K562 (cell line): ENCODE results near the gene THAP6. TPM values are rescaled to one million over a fixed set of nuclear protein-coding genes. Genes with fewer than 3 reads are reported as not detected.

Experiments
- ATAC-seq: fragments of 200-7000 bp; cut with Tn5 transposase; 3 replicates; pipeline ENCODE4 v1.9.1; 2020; ENCODE audit warnings: moderate library complexity
- BruUV-seq: library from RNA; stranded (reverse); fragments of 400-500 nt; replicated peaks from 2 replicates; lab custom pipeline; 2021; lab: Mats Ljungman, UMichigan
- CTCF ChIA-PET: fragments of 300-600 bp; formaldehyde crosslinking; extraction: SDS; loops from one replicate; lab custom pipeline; 2021; ENCODE audit warnings: low intra/inter-chr PET ratio; lab: Yijun Ruan, JAX
- POLR2A ChIA-PET: fragments of 300-600, 350-650 bp; sonication (Branson Sonifier 250); formaldehyde crosslinking; extraction: SDS; loops from one replicate; lab custom pipeline; 2021; ENCODE audit warnings: antibody characterized with exemption, inconsistent platforms; lab: Yijun Ruan, JAX
- DNase-seq, 4 experiments: peaks; one replicate each; pipeline versions ENCODE4 v3.0.0 to v3.0.0-alpha.2; 2011 to 2018; ENCODE audit warnings: low spot score in 3 of 4, mixed read lengths in 3 of 4; ENCODE audit errors: extremely low read depth in 1 of 4
- FAIRE-seq: peaks from 2 replicates; lab custom pipeline; 2011; peaks lifted over from hg19 to GRCh38; lab: Jason Lieb, UNC
- H2AFZ ChIP-seq: 2 replicates; pipeline ENCODE4 v1.6.0; 2011; ENCODE audit warnings: low read depth, low read length, control low read depth, inconsistent platforms
- H3K27ac ChIP-seq: fragments of 200-600 bp; 3 replicates; pipeline ENCODE4 v1.8.0; 2011; ENCODE audit warnings: low read depth, mild to moderate bottlenecking, control low read depth, inconsistent platforms, low read length, moderate library complexity, mixed read lengths; ENCODE audit errors: extremely low read depth
- H3K27me3 ChIP-seq, 2 experiments: fragments of 300-600 bp in 1 of 2; 2 replicates in 1 of 2; 3 replicates in 1 of 2; pipeline versions ENCODE4 v1.6.0 to v1.8.0; 2011; ENCODE audit warnings: inconsistent platforms in 2 of 2, low read length in 2 of 2, mild to moderate bottlenecking in 1 of 2, mixed read lengths in 1 of 2, moderate library complexity in 1 of 2; ENCODE audit not compliant: control insufficient read depth in 2 of 2, insufficient read depth in 2 of 2
- H3K36me3 ChIP-seq: fragments of 300-600 bp; 3 replicates; pipeline ENCODE4 v1.8.0; 2011; ENCODE audit warnings: mild to moderate bottlenecking, low read length, inconsistent platforms; ENCODE audit not compliant: control insufficient read depth, insufficient read depth
- H3K4me1 ChIP-seq, 2 experiments: fragments of 200-600 bp in 1 of 2; replicated peaks in 1 of 2; 2 replicates in 1 of 2; 3 replicates in 1 of 2; pipeline versions ENCODE4 v1.5.1 to v1.8.0; 2011; ENCODE audit warnings: inconsistent platforms in 2 of 2, low read length in 2 of 2, mild to moderate bottlenecking in 1 of 2, mixed read lengths in 1 of 2, moderate library complexity in 1 of 2; ENCODE audit not compliant: control insufficient read depth in 2 of 2, insufficient read depth in 2 of 2
- H3K4me2 ChIP-seq: 2 replicates; pipeline ENCODE4 v1.6.1; 2011; ENCODE audit warnings: low read length, control low read depth, inconsistent platforms, mixed read lengths; ENCODE audit not compliant: insufficient read depth
- H3K4me3 ChIP-seq: fragments of 200-600 bp; sonication (generic), shearing (Covaris generic); 2 replicates; pipeline ENCODE4 v1.5.1; 2016; ENCODE audit warnings: control low read depth, inconsistent platforms
- H3K79me2 ChIP-seq: fragments of 200-600 bp; 3 replicates; pipeline ENCODE4 v1.8.0; 2011; ENCODE audit warnings: low read length, inconsistent platforms; ENCODE audit not compliant: control insufficient read depth, insufficient read depth
- H3K9ac ChIP-seq, 2 experiments: 2 replicates each; pipeline versions ENCODE4 v1.6.0 to v1.6.1; 2011; ENCODE audit warnings: low read depth in 2 of 2, low read length in 2 of 2, control low read depth in 1 of 2, inconsistent platforms in 1 of 2, mild to moderate bottlenecking in 1 of 2, mixed read lengths in 1 of 2; ENCODE audit not compliant: insufficient read depth in 1 of 2
- H3K9me1 ChIP-seq: one replicate; pipeline ENCODE4 v1.6.0; 2011; ENCODE audit warnings: inconsistent platforms, mild to moderate bottlenecking, low read length, moderate library complexity; ENCODE audit not compliant: control insufficient read depth, insufficient read depth
- H3K9me3 ChIP-seq: replicated peaks from 2 replicates; pipeline ENCODE4 v1.5.1; 2011; ENCODE audit warnings: low read depth, low read length, inconsistent platforms; ENCODE audit not compliant: control insufficient read depth, insufficient read depth
- H4K20me1 ChIP-seq: replicated peaks from 2 replicates; pipeline ENCODE4 v1.6.1; 2011; ENCODE audit warnings: low read length, inconsistent platforms, mixed read lengths; ENCODE audit not compliant: control insufficient read depth, insufficient read depth
- ATF3 ChIP-seq, 2 experiments: fragments of 450-650 bp in 1 of 2; sonication (generic) in 1 of 2; formaldehyde crosslinking in 1 of 2; IDR thresholded peaks in 1 of 2; conservative IDR thresholded peaks in 1 of 2; 2 replicates each; pipeline versions ENCODE4 v1.6.1 to v1.8.1; 2016 to 2023; ENCODE audit warnings: mild to moderate bottlenecking in 2 of 2, moderate library complexity in 2 of 2, inconsistent platforms in 1 of 2, missing genetic modification reagents in 1 of 2
- CEBPG ChIP-seq, 3 experiments: fragments of 200-800 bp in 1 of 3; sonication (Bioruptor generic) in 1 of 3; sonication (generic) in 1 of 3; formaldehyde crosslinking in 1 of 3; IDR thresholded peaks in 2 of 3; conservative IDR thresholded peaks in 1 of 3; 2 replicates each; pipeline versions ENCODE4 v1.6.1 to v1.8.0; 2016 to 2022; ENCODE audit warnings: missing compliant biosample characterization in 2 of 3, missing genetic modification characterization in 2 of 3, mild to moderate bottlenecking in 1 of 3, missing genetic modification reagents in 1 of 3
- ETS1 ChIP-seq: conservative IDR thresholded peaks from 2 replicates; pipeline ENCODE4 v1.6.1; 2011; ENCODE audit warnings: low read depth, mild to moderate bottlenecking, low read length; ENCODE audit not compliant: control insufficient read depth
- RBM25 ChIP-seq: fragments of 200-400 bp; formaldehyde crosslinking; IDR thresholded peaks from 2 replicates; pipeline ENCODE4 v1.6.1; 2018; ENCODE audit warnings: low read length, low read depth, moderate library complexity; ENCODE audit not compliant: severe bottlenecking
- SRSF3 ChIP-seq: fragments of 200-400 bp; formaldehyde crosslinking; IDR thresholded peaks from 2 replicates; pipeline ENCODE4 v1.6.1; 2016; ENCODE audit warnings: mild to moderate bottlenecking, low read length, moderate library complexity; ENCODE audit not compliant: insufficient read depth
- ZNF121 ChIP-seq: sonication (generic); formaldehyde crosslinking; conservative IDR thresholded peaks from 2 replicates; pipeline ENCODE4 v1.8.0; 2022; ENCODE audit warnings: missing genetic modification reagents
- WGBS: fragments of 100-300 bp; shearing (Covaris generic); methylation state at CpG from one replicate; pipeline ENCODE4 v1.1.6; 2016; ENCODE audit warnings: low coverage, mixed read lengths; ENCODE audit not compliant: insufficient coverage; ENCODE audit errors: missing lambda C conversion rate; 5-methylcytosine and 5-hydroxymethylcytosine counted together
- in situ Hi-C: fragments of 300-500 bp; cut with MboI; formaldehyde crosslinking; loops from 4 replicates; pipeline ENCODE4 v1.15.0; 2018; ENCODE audit warnings: inconsistent platforms, mixed read lengths
- intact Hi-C: fragments of 100-400 bp; cut with micrococcal nuclease; formaldehyde crosslinking; loops from 2 replicates; pipeline ENCODE4 v1.14.2; 2022
- polyA plus RNA-seq, 8 experiments: library from polyadenylated mRNA; depleted of rRNA in 4 of 8; stranded (reverse) in 5 of 8; unstranded in 3 of 8; fragments of >200 nt; fragmentation: Nextera tagmentation in 2 of 8; fragmentation: Illumina TruSeq in 1 of 8; extraction: Ambion mirVana in 2 of 8; extraction: Trizol in 1 of 8; gene quantifications; 2 replicates each; pipeline versions ENCODE4 v1.2.1 to v1.2.3, GENCODE V29; 2011 to 2014; ENCODE audit warnings: inconsistent platforms in 1 of 8, missing spikeins in 1 of 8
- total RNA-seq, 7 experiments: library from RNA; depleted of rRNA in 6 of 7; stranded (reverse); fragments of >200 nt in 6 of 7; fragmentation: Illumina TruSeq in 2 of 7; extraction: Trizol in 2 of 7; gene quantifications; 2 replicates each; pipeline versions ENCODE4 v1.2.1 to v1.2.3, GENCODE V29; 2011 to 2021; ENCODE audit warnings: low replicate concordance in 1 of 7

THAP6 gene
- total and polyA plus RNA-seq, 9 of the 15 experiments (the other 6 are each of a cell fraction or from before 2014, with no cell fraction given): 8.9 to 30.4 (median 17.3) TPM

- Histone ChIP-seq H4K20me1 (no peaks in the 10 kb centered on the region), H3K9me3 (no peaks in the 10 kb centered on the region; the same call in 1 of the 2 replicates), H3K9ac (no peak overlapping the region), H3K36me3 (peaks cover 65% of the 10 kb centered on the region), H3K4me1 (peaks cover 0 to 3% of the 10 kb centered on the region in 2 experiments; a peak in 1 of 5 replicates), H3K9me1 (no peaks in the 10 kb centered on the region), H3K27ac (no peak overlapping the region), H3K79me2 (peaks cover 47% of the 10 kb centered on the region), H3K27me3 (no peaks in the 10 kb centered on the region), H3K4me2 (no peak overlapping the region), H3K4me3 (no peak overlapping the region), H2AFZ (no peak overlapping the region)
- DNase-seq (no peak), FAIRE-seq (no peak), ATAC-seq (no peak)
- intact Hi-C loops: no loop called here
- ChIA-PET CTCF (no interaction called here), POLR2A (interaction anchor here (1.5 to 1.7 kb wide), 2 partner anchors 10 to 15 kb away, joined by 4 to 6 read pairs; partner anchors contain the start of genes RCHY1 and THAP6)
- no TSS peak for BruUV-seq
- TF ChIP-seq ETS1 (no peak), ZNF121 (CRISPR knock-in tag) (peak; percentile 91), RBM25 (peak; percentile 6)
- 90% methylated on average over 2 of the region's 2 CpGs for WGBS
- in situ Hi-C loops: no loop called here
Observed at GRCh38 chr4:75499900-75500299, 14.4 kb upstream of the THAP6 start.

- ATAC-seq: no peak
- intact Hi-C loops: no loop called here
- in situ Hi-C loops: no loop called here
Observed at GRCh38 chr4:75502671-75503070, 11.6 kb upstream of the THAP6 start.

More at GRCh38 chr4:75502671-75503070, 11.6 kb upstream of the THAP6 start:
- CTCF ChIA-PET: no interaction called here
- FAIRE-seq: no peak
- TF ChIP-seq ATF3 (IDR thresholded peaks at IDR 0.05) (peak; percentile 47; the same call in 1 of the 2 replicates), ATF3 (CRISPR knock-in tag; conservative IDR thresholded peaks at IDR 0.05) (no peak), SRSF3 (no peak), CEBPG (CRISPR knock-in tag; IDR thresholded peaks at IDR 0.05) (no peak), CEBPG (tag; conservative IDR thresholded peaks at IDR 0.05 in 1 of 2, IDR thresholded peaks at IDR 0.05 in 1 of 2) (peak in 1 of 2 experiments; percentile 69; a peak in 2 of 4 replicates)
- H3K79me2 ChIP-seq: peaks cover 42% of the 10 kb centered on the region
- H3K9me3 ChIP-seq: no peaks in the 10 kb centered on the region; the same call in 1 of the 2 replicates
- BruUV-seq: no TSS peak
- H3K4me1 ChIP-seq: no peaks in the 10 kb centered on the region
- DNase-seq: no peak
- WGBS: 100% methylated on average over 2 of the region's 2 CpGs
- no peak overlapping the region for H3K4me2 ChIP-seq
- peaks cover 68% of the 10 kb centered on the region for H3K36me3 ChIP-seq
- H3K9ac ChIP-seq: no peak overlapping the region
- H2AFZ ChIP-seq: no peak overlapping the region
- no peak overlapping the region for H3K4me3 ChIP-seq
- no peaks in the 10 kb centered on the region for H3K27me3 ChIP-seq
- no peak overlapping the region for H3K27ac ChIP-seq
- H4K20me1 ChIP-seq: no peaks in the 10 kb centered on the region
- POLR2A ChIA-PET: interaction anchor here (0.6 kb wide), 1 partner anchor 1362 kb away, joined by 3 read pairs; no protein-coding TSS in a partner anchor
- no peaks in the 10 kb centered on the region for H3K9me1 ChIP-seq
